22Rv1 (cell line): Measurements from ENCODE around the gene DNAJB5.
A peak's percentile ranks its signal among the peaks of the same experiment; 100 is the strongest.

Experiments
- H3K27ac ChIP-seq: fragments of 450-650 bp; 2 replicates; pipeline ENCODE4 v1.5.1; 2017
- CTCF ChIP-seq: fragments of 450-650 bp; IDR thresholded peaks from 2 replicates; pipeline ENCODE4 v1.5.1; 2017; ENCODE audit warnings: mild to moderate bottlenecking
- ZFX ChIP-seq: fragments of 450-650 bp; IDR thresholded peaks from 2 replicates; pipeline ENCODE4 v1.6.1; 2017; ENCODE audit warnings: antibody characterized with exemption, borderline replicate concordance

The DNAJB5 gene

GRCh38 chr9:34990908-34991606 is 1.5 kb downstream of the DNAJB5 start:
- H3K27ac ChIP-seq, result peak overlapping the region; percentile 72; the same call in 1 of the 2 replicates
- TF ChIP-seq CTCF (no peak), ZFX (no peak)

GRCh38 chr9:34991607-34992375 is 2.2 kb downstream of the DNAJB5 start:
- TF ChIP-seq ZFX (no peak), CTCF (no peak)
- H3K27ac ChIP-seq, result peak overlapping the region; percentile 53

GRCh38 chr9:34992376-34992951 is 2.9 kb downstream of the DNAJB5 start:
- TF ChIP-seq CTCF (no peak), ZFX (no peak)
- peak overlapping the region; percentile 53 for H3K27ac ChIP-seq

- TF ChIP-seq ZFX, result no peak
- no peak for TF ChIP-seq CTCF
- peak overlapping the region; percentile 36 for H3K27ac ChIP-seq
These were observed 4.1 kb downstream of the DNAJB5 start for GRCh38 chr9:34993502-34994259.

- TF ChIP-seq ZFX (no peak), CTCF (peak; percentile 81)
- peak overlapping the region; percentile 36 for H3K27ac ChIP-seq
These were observed 4.8 kb downstream of the DNAJB5 start for GRCh38 chr9:34994260-34994899.

- no peak for TF ChIP-seq CTCF
- TF ChIP-seq ZFX, result no peak
- H3K27ac ChIP-seq, result no peak overlapping the region
These were observed 5.5 kb downstream of the DNAJB5 start for GRCh38 chr9:34994900-34995669.
